ENCODE data around the gene CELF4. TPM values are rescaled to one million over a fixed set of nuclear protein-coding genes. Genes with fewer than 3 reads are reported as not detected.

Gene CELF4
- total and polyA plus RNA-seq, 10 of the 15 experiments (the other 5 are each of a cell fraction or from before 2014, with no cell fraction given), result 0.03 to 0.32 TPM; not detected in 8

DNA sequence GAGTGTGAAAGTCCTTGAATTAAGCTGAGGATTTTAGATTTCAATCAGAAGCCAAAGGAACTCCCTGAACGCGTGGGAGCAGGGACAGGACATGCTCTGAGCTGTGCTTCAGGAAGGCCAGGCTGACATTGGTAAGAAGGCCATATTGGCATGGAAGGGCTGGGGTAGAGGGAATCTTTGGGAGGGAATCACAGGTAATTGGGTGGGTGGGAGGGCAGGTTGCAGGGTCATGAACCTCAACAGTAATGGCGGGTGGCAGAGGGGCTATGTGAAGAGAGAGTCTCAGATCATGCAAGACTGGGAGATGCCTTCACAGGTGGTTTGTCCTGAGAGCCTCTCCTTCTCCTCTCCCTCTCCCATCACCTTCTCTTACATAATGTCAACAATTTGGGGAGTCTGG lies 18.6 kb upstream of the CELF4 start:
- Histone ChIP-seq H3K9me3 (replicated peaks; ENCODE audit: control insufficient read depth, insufficient read depth, low read length) (no peaks in the 10 kb centered on the region), H3K27ac (ENCODE audit: control insufficient read depth, insufficient read depth) (no peak overlapping the region), H3K4me2 (ENCODE audit: control insufficient read depth, insufficient read depth) (no peak overlapping the region), H3K79me2 (ENCODE audit: control insufficient read depth, insufficient read depth, low read length) (no peaks in the 10 kb centered on the region), H3K4me3 (no peak overlapping the region), H4K20me1 (ENCODE audit: control insufficient read depth, insufficient read depth) (no peaks in the 10 kb centered on the region), H3K9ac (ENCODE audit: control insufficient read depth, insufficient read depth, low read length) (no peak overlapping the region), H3K36me3 (ENCODE audit: control insufficient read depth in 2 of 2, insufficient read depth in 2 of 2, low read length in 1 of 2) (no peaks in the 10 kb centered on the region), H3K4me1 (ENCODE audit: control insufficient read depth, insufficient read depth, low read length) (no peaks in the 10 kb centered on the region), H2AFZ (ENCODE audit: control insufficient read depth, low read depth, low read length) (no peak overlapping the region), H3K27me3 (replicated peaks in 1 of 2; ENCODE audit: control insufficient read depth in 2 of 2, insufficient read depth in 2 of 2, low read length in 1 of 2) (0 out of 4 replicates have a peak, but pooled peaks cover 0 to under 1% of the 10 kb centered on the region in 2 experiments)
- SMC1A ChIA-PET (ENCODE audit: uncharacterized antibody, unreplicated experiment), result no interaction called here
- BruUV-seq (replicated peaks), result no TSS peak
- FAIRE-seq (no peak), ATAC-seq (no peak), DNase-seq (ENCODE audit: low read depth, low spot score) (no peak)
- RAD21 ChIA-PET (ENCODE audit: unreplicated experiment), result no interaction called here
- 33% methylated on average over 3 of the region's 3 CpGs for WGBS (ENCODE audit: insufficient coverage, insufficient replicate concordance, low lambda C conversion rate, missing lambda C conversion rate)
- in situ Hi-C loops (cut with MboI) (no loop called here), intact Hi-C loops (cut with micrococcal nuclease; ENCODE audit: unreplicated experiment) (no loop called here)
- POLR2A ChIA-PET, result no interaction called here
- CTCF ChIA-PET, result no interaction called here
- TF ChIP-seq IKZF1 (conservative IDR thresholded peaks at IDR 0.05) (no peak), BHLHE40 (IDR thresholded peaks at IDR 0.05; ENCODE audit: borderline replicate concordance in 1 of 2, low read depth in 2 of 2, low read length in 1 of 2) (no peak), CHD1 (IDR thresholded peaks at IDR 0.05; ENCODE audit: low read depth, low read length) (no peak), NR2F1 (conservative IDR thresholded peaks at IDR 0.05) (no peak), SUZ12 (IDR thresholded peaks at IDR 0.05; ENCODE audit: unreplicated experiment) (no peak), MEF2A (IDR thresholded peaks at IDR 0.05; ENCODE audit: insufficient read depth, low read depth, low read length) (no peak), RELA (IDR thresholded peaks at IDR 0.05; ENCODE audit: borderline replicate concordance, partially characterized antibody) (no peak), NFIC (IDR thresholded peaks at IDR 0.05; ENCODE audit: low read depth, low read length) (no peak), MTA3 (IDR thresholded peaks at IDR 0.05; ENCODE audit: borderline replicate concordance, low read length) (no peak), HCFC1 (IDR thresholded peaks at IDR 0.05; ENCODE audit: low read length) (no peak)
- TF ChIP-seq, protein P1, sequence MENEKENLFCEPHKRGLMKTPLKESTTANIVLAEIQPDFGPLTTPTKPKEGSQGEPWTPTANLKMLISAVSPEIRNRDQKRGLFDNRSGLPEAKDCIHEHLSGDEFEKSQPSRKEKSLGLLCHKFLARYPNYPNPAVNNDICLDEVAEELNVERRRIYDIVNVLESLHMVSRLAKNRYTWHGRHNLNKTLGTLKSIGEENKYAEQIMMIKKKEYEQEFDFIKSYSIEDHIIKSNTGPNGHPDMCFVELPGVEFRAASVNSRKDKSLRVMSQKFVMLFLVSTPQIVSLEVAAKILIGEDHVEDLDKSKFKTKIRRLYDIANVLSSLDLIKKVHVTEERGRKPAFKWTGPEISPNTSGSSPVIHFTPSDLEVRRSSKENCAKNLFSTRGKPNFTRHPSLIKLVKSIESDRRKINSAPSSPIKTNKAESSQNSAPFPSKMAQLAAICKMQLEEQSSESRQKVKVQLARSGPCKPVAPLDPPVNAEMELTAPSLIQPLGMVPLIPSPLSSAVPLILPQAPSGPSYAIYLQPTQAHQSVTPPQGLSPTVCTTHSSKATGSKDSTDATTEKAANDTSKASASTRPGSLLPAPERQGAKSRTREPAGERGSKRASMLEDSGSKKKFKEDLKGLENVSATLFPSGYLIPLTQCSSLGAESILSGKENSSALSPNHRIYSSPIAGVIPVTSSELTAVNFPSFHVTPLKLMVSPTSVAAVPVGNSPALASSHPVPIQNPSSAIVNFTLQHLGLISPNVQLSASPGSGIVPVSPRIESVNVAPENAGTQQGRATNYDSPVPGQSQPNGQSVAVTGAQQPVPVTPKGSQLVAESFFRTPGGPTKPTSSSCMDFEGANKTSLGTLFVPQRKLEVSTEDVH (IDR thresholded peaks at IDR 0.05; ENCODE audit: low read depth, partially characterized antibody), result no peak
- TF ChIP-seq, protein P2, sequence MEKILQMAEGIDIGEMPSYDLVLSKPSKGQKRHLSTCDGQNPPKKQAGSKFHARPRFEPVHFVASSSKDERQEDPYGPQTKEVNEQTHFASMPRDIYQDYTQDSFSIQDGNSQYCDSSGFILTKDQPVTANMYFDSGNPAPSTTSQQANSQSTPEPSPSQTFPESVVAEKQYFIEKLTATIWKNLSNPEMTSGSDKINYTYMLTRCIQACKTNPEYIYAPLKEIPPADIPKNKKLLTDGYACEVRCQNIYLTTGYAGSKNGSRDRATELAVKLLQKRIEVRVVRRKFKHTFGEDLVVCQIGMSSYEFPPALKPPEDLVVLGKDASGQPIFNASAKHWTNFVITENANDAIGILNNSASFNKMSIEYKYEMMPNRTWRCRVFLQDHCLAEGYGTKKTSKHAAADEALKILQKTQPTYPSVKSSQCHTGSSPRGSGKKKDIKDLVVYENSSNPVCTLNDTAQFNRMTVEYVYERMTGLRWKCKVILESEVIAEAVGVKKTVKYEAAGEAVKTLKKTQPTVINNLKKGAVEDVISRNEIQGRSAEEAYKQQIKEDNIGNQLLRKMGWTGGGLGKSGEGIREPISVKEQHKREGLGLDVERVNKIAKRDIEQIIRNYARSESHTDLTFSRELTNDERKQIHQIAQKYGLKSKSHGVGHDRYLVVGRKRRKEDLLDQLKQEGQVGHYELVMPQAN (conservative IDR thresholded peaks at IDR 0.05), result no peak
- TF ChIP-seq, protein P3, sequence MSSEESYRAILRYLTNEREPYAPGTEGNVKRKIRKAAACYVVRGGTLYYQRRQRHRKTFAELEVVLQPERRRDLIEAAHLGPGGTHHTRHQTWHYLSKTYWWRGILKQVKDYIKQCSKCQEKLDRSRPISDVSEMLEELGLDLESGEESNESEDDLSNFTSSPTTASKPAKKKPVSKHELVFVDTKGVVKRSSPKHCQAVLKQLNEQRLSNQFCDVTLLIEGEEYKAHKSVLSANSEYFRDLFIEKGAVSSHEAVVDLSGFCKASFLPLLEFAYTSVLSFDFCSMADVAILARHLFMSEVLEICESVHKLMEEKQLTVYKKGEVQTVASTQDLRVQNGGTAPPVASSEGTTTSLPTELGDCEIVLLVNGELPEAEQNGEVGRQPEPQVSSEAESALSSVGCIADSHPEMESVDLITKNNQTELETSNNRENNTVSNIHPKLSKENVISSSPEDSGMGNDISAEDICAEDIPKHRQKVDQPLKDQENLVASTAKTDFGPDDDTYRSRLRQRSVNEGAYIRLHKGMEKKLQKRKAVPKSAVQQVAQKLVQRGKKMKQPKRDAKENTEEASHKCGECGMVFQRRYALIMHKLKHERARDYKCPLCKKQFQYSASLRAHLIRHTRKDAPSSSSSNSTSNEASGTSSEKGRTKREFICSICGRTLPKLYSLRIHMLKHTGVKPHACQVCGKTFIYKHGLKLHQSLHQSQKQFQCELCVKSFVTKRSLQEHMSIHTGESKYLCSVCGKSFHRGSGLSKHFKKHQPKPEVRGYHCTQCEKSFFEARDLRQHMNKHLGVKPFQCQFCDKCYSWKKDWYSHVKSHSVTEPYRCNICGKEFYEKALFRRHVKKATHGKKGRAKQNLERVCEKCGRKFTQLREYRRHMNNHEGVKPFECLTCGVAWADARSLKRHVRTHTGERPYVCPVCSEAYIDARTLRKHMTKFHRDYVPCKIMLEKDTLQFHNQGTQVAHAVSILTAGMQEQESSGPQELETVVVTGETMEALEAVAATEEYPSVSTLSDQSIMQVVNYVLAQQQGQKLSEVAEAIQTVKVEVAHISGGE (CRISPR knock-in tag; IDR thresholded peaks at IDR 0.05), result no peak

All from GM12878 (cell line).